ENCODE data around the gene GTF3A.

DNA sequence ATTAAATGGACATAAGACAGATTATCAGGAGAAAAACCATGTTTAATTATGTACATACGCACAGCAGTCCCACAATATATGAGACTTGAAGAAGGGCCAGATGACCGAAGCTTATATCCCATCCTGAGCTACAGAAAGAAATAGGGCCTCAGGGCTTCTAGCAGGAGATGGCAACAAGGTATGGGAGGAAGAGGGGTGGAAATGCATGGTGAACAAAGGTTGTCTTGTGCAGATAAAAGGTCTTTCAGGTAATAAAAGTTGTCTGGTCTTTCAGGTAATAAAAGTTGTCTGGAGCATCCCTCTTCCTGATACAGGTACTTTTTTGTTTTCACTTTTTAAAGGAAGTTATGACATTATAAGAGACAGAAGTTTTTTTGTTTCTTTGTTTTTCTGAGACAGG, 15.4 kb upstream of the GTF3A start:
- TF ChIP-seq, protein P1, sequence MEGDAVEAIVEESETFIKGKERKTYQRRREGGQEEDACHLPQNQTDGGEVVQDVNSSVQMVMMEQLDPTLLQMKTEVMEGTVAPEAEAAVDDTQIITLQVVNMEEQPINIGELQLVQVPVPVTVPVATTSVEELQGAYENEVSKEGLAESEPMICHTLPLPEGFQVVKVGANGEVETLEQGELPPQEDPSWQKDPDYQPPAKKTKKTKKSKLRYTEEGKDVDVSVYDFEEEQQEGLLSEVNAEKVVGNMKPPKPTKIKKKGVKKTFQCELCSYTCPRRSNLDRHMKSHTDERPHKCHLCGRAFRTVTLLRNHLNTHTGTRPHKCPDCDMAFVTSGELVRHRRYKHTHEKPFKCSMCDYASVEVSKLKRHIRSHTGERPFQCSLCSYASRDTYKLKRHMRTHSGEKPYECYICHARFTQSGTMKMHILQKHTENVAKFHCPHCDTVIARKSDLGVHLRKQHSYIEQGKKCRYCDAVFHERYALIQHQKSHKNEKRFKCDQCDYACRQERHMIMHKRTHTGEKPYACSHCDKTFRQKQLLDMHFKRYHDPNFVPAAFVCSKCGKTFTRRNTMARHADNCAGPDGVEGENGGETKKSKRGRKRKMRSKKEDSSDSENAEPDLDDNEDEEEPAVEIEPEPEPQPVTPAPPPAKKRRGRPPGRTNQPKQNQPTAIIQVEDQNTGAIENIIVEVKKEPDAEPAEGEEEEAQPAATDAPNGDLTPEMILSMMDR (IDR thresholded peaks at IDR 0.05) = no peak
- no peak for TF ChIP-seq POLR2A (IDR thresholded peaks at IDR 0.05)
